ENCODE data around the gene NTF4.
"Not testable (repeated sequence)": the region's sequence is repeated elsewhere in the genome, so short reads cannot be mapped to it uniquely, and the experiment has no call there.

Gene NTF4

GRCh38 chr19:49028686-49029085 is 35.9 kb downstream of the NTF4 start:
- not testable (repeated sequence) for H3K9ac ChIP-seq (ENCODE audit: low read depth, low read length); H3K4me1 ChIP-seq (ENCODE audit: insufficient read depth, low read length); H3K9me3 ChIP-seq (ENCODE audit: control insufficient read depth, insufficient read depth, low read length); H3K36me3 ChIP-seq (ENCODE audit: insufficient read depth, low read length)

- not testable (repeated sequence) for H3K9me3 ChIP-seq (ENCODE audit: control insufficient read depth, insufficient read depth, low read length); H3K36me3 ChIP-seq (ENCODE audit: insufficient read depth, low read length); H3K9ac ChIP-seq (ENCODE audit: low read depth, low read length); H3K4me1 ChIP-seq (ENCODE audit: insufficient read depth, low read length)
Measured at GRCh38 chr19:49025599-49025998, 39.0 kb downstream of the NTF4 start.

GRCh38 chr19:49025088-49025487 is 39.5 kb downstream of the NTF4 start:
- H3K9me3 ChIP-seq (ENCODE audit: control insufficient read depth, insufficient read depth, low read length); H3K36me3 ChIP-seq (ENCODE audit: insufficient read depth, low read length); H3K9ac ChIP-seq (ENCODE audit: low read depth, low read length): not testable (repeated sequence)
- H3K4me1 ChIP-seq (ENCODE audit: insufficient read depth, low read length): peaks cover 12% of the 10 kb centered on the region; the same call in 1 of the 2 replicates

GRCh38 chr19:49024233-49024632 is 40.4 kb downstream of the NTF4 start, which contains the start of gene CGB3:
CGB3 (minus strand) TSS chr19:49024333; CDS start chr19:49023971, 362 bp downstream.
- peaks cover 12% of the 10 kb centered on the region; the same call in 1 of the 2 replicates for H3K4me1 ChIP-seq (ENCODE audit: insufficient read depth, low read length)
- H3K9ac ChIP-seq (ENCODE audit: low read depth, low read length); H3K9me3 ChIP-seq (ENCODE audit: control insufficient read depth, insufficient read depth, low read length); H3K36me3 ChIP-seq (ENCODE audit: insufficient read depth, low read length): not testable (repeated sequence)

GRCh38 chr19:49022116-49022515 is 42.5 kb downstream of the NTF4 start:
- Histone ChIP-seq H3K9ac (ENCODE audit: low read depth, low read length) (no peak overlapping the region), H3K36me3 (ENCODE audit: insufficient read depth, low read length) (no peaks in the 10 kb centered on the region), H3K4me1 (ENCODE audit: insufficient read depth, low read length) (peaks cover 12% of the 10 kb centered on the region; the same call in 1 of the 2 replicates), H3K9me3 (ENCODE audit: control insufficient read depth, insufficient read depth, low read length) (no peaks in the 10 kb centered on the region)

- no peaks in the 10 kb centered on the region for H3K9me3 ChIP-seq (ENCODE audit: control insufficient read depth, insufficient read depth, low read length)
- peaks cover 12% of the 10 kb centered on the region; the same call in 1 of the 2 replicates for H3K4me1 ChIP-seq (ENCODE audit: insufficient read depth, low read length)
Measured at GRCh38 chr19:49020931-49021895, 43.4 kb downstream of the NTF4 start.

GRCh38 chr19:49020342-49020741 is 44.3 kb downstream of the NTF4 start:
- peak overlapping the region; percentile 75; the same call in 1 of the 2 replicates for H3K9ac ChIP-seq (ENCODE audit: low read depth, low read length)
- H3K4me1 ChIP-seq (ENCODE audit: insufficient read depth, low read length): peaks cover 12% of the 10 kb centered on the region; the same call in 1 of the 2 replicates
- no peaks in the 10 kb centered on the region for H3K36me3 ChIP-seq (ENCODE audit: insufficient read depth, low read length)
- H3K9me3 ChIP-seq (ENCODE audit: control insufficient read depth, insufficient read depth, low read length): no peaks in the 10 kb centered on the region

More at GRCh38 chr19:49020931-49021895, 43.4 kb downstream of the NTF4 start:
- Histone ChIP-seq H3K9ac (ENCODE audit: low read depth, low read length) (no peak overlapping the region), H3K36me3 (ENCODE audit: insufficient read depth, low read length) (no peaks in the 10 kb centered on the region)

GRCh38 chr19:49019242-49019932 is 45.2 kb downstream of the NTF4 start:
- H3K4me1 ChIP-seq (ENCODE audit: insufficient read depth, low read length): peaks cover 12% of the 10 kb centered on the region; the same call in 1 of the 2 replicates
- H3K9ac ChIP-seq (ENCODE audit: low read depth, low read length): peak overlapping the region; percentile 75
- H3K9me3 ChIP-seq (ENCODE audit: control insufficient read depth, insufficient read depth, low read length): no peaks in the 10 kb centered on the region
- H3K36me3 ChIP-seq (ENCODE audit: insufficient read depth, low read length): 0 out of 2 replicates have a peak, but pooled peaks cover 7% of the 10 kb centered on the region

GRCh38 chr19:49018388-49019241 is 46.0 kb downstream of the NTF4 start:
- not testable (repeated sequence) for H3K36me3 ChIP-seq (ENCODE audit: insufficient read depth, low read length); H3K9me3 ChIP-seq (ENCODE audit: control insufficient read depth, insufficient read depth, low read length)
- Histone ChIP-seq H3K9ac (ENCODE audit: low read depth, low read length) (peak overlapping the region; percentile 75), H3K4me1 (ENCODE audit: insufficient read depth, low read length) (peaks cover 12% of the 10 kb centered on the region; the same call in 1 of the 2 replicates)

GRCh38 chr19:49017666-49018351 is 46.8 kb downstream of the NTF4 start:
- Histone ChIP-seq H3K36me3 (ENCODE audit: insufficient read depth, low read length) (peaks cover 7% of the 10 kb centered on the region; the same call in 1 of the 2 replicates), H3K9me3 (ENCODE audit: control insufficient read depth, insufficient read depth, low read length) (no peaks in the 10 kb centered on the region), H3K9ac (ENCODE audit: low read depth, low read length) (peak overlapping the region; percentile 75), H3K4me1 (ENCODE audit: insufficient read depth, low read length) (peaks cover 12% of the 10 kb centered on the region; the same call in 1 of the 2 replicates)

GRCh38 chr19:49017041-49017665 is 47.5 kb downstream of the NTF4 start, which contains the start of gene LHB:
LHB (minus strand) TSS chr19:49017091; CDS start chr19:49017081, 10 bp downstream.
- peaks cover 7% of the 10 kb centered on the region; the same call in 1 of the 2 replicates for H3K36me3 ChIP-seq (ENCODE audit: insufficient read depth, low read length)
- H3K4me1 ChIP-seq (ENCODE audit: insufficient read depth, low read length): peaks cover 12% of the 10 kb centered on the region; the same call in 1 of the 2 replicates
- peak within 1 kb of the TSS; percentile 75; the same call in 1 of the 2 replicates for H3K9ac ChIP-seq (ENCODE audit: low read depth, low read length)

GRCh38 chr19:49016067-49016839 is 48.4 kb downstream of the NTF4 start:
- Histone ChIP-seq H3K36me3 (ENCODE audit: insufficient read depth, low read length) (peaks cover 14% of the 10 kb centered on the region; the same call in 1 of the 2 replicates), H3K9ac (ENCODE audit: low read depth, low read length) (no peak overlapping the region), H3K9me3 (ENCODE audit: control insufficient read depth, insufficient read depth, low read length) (no peaks in the 10 kb centered on the region), H3K4me1 (ENCODE audit: insufficient read depth, low read length) (peaks cover 8% of the 10 kb centered on the region; the same call in 1 of the 2 replicates)

More at GRCh38 chr19:49017041-49017665, 47.5 kb downstream of the NTF4 start, which contains the start of gene LHB:
- H3K9me3 ChIP-seq (ENCODE audit: control insufficient read depth, insufficient read depth, low read length): no peaks in the 10 kb centered on the region

Data from ES-I3 (cell line).